Measurements from ENCODE around the gene STMN3. TPM values are rescaled to one million over a fixed set of nuclear protein-coding genes. Genes with fewer than 3 reads are reported as not detected.
"Not testable (repeated sequence)": the region's sequence is repeated elsewhere in the genome, so short reads cannot be mapped to it uniquely, and the experiment has no call there.

STMN3 gene
- total RNA-seq, 3 donors from 2014 or later, result 11.8 to 19.6 (median 17.7) TPM

DNA sequence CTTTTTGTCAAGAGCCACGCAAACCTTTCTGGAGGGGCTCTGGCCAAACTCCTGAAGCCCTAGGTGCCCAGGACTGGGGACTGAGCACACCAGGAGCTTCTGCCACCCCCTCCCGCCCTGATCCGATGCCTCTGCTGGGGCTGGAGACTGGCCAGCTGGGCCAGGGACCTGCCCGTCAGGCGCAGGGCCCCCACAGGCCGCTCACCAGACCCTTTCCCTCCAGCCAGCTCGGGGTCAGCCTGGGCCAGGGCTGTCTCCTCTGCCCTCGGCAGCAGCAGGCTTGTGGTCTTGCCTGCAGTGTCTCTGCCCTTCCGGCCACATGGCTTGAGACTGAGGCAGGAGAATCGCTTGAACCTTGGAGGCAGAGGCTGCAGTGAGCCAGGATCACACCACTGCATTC, 19.4 kb upstream of the STMN3 start:
- Histone ChIP-seq H3K36me3 (no peaks in the 10 kb centered on the region), H3K27me3 (no peaks in the 10 kb centered on the region), H3K27ac (no peak overlapping the region), H3K9me3 (no peaks in the 10 kb centered on the region), H3K4me1 (no peaks in the 10 kb centered on the region), H3K4me3 (no peak overlapping the region)
- TF ChIP-seq, protein P1, sequence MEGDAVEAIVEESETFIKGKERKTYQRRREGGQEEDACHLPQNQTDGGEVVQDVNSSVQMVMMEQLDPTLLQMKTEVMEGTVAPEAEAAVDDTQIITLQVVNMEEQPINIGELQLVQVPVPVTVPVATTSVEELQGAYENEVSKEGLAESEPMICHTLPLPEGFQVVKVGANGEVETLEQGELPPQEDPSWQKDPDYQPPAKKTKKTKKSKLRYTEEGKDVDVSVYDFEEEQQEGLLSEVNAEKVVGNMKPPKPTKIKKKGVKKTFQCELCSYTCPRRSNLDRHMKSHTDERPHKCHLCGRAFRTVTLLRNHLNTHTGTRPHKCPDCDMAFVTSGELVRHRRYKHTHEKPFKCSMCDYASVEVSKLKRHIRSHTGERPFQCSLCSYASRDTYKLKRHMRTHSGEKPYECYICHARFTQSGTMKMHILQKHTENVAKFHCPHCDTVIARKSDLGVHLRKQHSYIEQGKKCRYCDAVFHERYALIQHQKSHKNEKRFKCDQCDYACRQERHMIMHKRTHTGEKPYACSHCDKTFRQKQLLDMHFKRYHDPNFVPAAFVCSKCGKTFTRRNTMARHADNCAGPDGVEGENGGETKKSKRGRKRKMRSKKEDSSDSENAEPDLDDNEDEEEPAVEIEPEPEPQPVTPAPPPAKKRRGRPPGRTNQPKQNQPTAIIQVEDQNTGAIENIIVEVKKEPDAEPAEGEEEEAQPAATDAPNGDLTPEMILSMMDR (IDR thresholded peaks at IDR 0.05), result no peak
- TF ChIP-seq POLR2AphosphoS5 (IDR thresholded peaks at IDR 0.05) (no peak), POLR2A (IDR thresholded peaks at IDR 0.05) (no peak)
- intact Hi-C loops (cut with DNase I; ENCODE audit: low total_unique reads), result no loop called here
- no peak for DNase-seq (ENCODE audit: low spot score in 2 of 2)

DNA sequence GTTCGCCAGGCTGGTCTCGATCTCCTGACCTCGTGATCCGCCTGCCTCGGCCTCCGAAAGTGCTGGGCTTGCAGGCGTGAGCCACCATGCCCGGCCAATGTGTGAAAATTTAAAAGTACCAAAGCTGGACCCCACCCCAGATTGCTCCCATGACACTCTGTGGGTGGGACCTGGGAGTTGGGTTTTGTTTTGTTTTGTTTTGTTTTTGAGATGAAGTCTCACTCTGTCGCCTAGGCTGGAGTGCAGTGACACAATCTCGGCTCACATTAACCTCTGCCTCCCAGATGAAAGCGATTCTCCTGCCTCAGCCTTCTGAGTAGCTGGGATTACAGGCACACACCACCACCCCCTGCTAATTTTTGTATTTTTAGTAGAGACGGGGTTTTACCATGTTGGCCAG, 18.5 kb upstream of the STMN3 start:
- DNase-seq (ENCODE audit: low spot score in 2 of 2); intact Hi-C loops (cut with DNase I; ENCODE audit: low total_unique reads); H3K27ac ChIP-seq; H3K4me1 ChIP-seq; H3K9me3 ChIP-seq; H3K36me3 ChIP-seq; H3K27me3 ChIP-seq; H3K4me3 ChIP-seq: not testable (repeated sequence)

- Histone ChIP-seq H3K9me3 (no peaks in the 10 kb centered on the region), H3K27ac (no peak overlapping the region), H3K4me3 (no peak overlapping the region), H3K27me3 (no peaks in the 10 kb centered on the region), H3K4me1 (no peaks in the 10 kb centered on the region), H3K36me3 (no peaks in the 10 kb centered on the region)
- intact Hi-C loops (cut with DNase I; ENCODE audit: low total_unique reads), result no loop called here
- TF ChIP-seq, protein P1 (IDR thresholded peaks at IDR 0.05), result no peak
- TF ChIP-seq POLR2A (IDR thresholded peaks at IDR 0.05) (no peak), POLR2AphosphoS5 (IDR thresholded peaks at IDR 0.05) (no peak)
- no peak for DNase-seq (ENCODE audit: low spot score in 2 of 2)
Observed at GRCh38 chr20:63668351-63668750, 15.1 kb upstream of the STMN3 start.

DNA sequence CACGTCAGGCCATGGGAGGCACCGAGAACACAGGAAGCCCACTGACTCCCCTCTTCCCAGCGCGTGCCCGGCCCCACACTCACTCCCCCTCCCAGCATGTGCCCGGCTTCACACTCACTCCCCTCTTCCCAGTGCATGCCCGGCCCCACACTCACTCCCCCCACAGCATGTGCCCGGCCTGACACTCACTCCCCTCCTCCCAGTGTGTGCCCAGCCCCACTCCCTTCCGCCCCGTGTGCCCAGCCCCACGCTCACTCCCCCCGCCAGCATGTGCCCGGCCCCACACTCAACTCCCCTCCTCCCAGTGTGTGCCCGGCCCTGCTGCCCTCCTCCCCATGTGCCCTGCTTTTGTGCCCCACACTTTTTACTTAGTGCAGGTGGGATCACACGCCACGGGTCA, 14.6 kb upstream of the STMN3 start:
- intact Hi-C loops (cut with DNase I; ENCODE audit: low total_unique reads), result no loop called here

DNA sequence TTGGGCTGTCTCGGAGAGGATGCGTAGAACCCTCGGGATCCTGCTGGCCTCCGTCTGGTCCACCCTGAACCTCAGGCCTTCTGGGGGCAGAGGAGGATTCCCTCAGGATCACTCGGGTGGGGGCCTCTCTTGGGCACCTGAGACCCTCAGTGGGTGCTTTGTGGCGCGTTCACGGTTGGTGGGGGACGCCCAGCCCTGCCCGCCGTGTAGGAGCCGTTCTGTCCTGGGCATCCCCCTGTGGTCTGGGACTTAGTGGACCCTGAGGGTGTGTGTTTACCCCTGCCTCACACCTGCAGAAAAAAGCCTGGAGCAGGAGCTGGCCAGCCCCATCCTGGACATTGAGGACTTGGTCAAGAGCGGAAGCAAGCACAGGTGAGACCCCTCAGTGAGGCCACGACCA, 12.5 kb upstream of the STMN3 start:
- intact Hi-C loops (cut with DNase I; ENCODE audit: low total_unique reads), result no loop called here
- Histone ChIP-seq H3K27me3 (no peaks in the 10 kb centered on the region), H3K4me1 (no peaks in the 10 kb centered on the region), H3K27ac (no peak overlapping the region), H3K36me3 (no peaks in the 10 kb centered on the region), H3K4me3 (no peak overlapping the region), H3K9me3 (no peaks in the 10 kb centered on the region)
- TF ChIP-seq POLR2AphosphoS5 (IDR thresholded peaks at IDR 0.05) (no peak), POLR2A (IDR thresholded peaks at IDR 0.05) (no peak)
- TF ChIP-seq, protein P1 (IDR thresholded peaks at IDR 0.05), result no peak
- DNase-seq (ENCODE audit: low spot score in 2 of 2), result no peak

More for the DNA sequence above, 14.6 kb upstream of the STMN3 start:
- no peak for DNase-seq (ENCODE audit: low spot score in 2 of 2)
- H3K27ac ChIP-seq, result no peak overlapping the region
- H3K27me3 ChIP-seq, result no peaks in the 10 kb centered on the region
- H3K36me3 ChIP-seq, result no peaks in the 10 kb centered on the region
- H3K4me1 ChIP-seq, result no peaks in the 10 kb centered on the region
- H3K9me3 ChIP-seq, result no peaks in the 10 kb centered on the region
- no peak overlapping the region for H3K4me3 ChIP-seq
- no peak for TF ChIP-seq POLR2A (IDR thresholded peaks at IDR 0.05)
- TF ChIP-seq POLR2AphosphoS5 (IDR thresholded peaks at IDR 0.05), result no peak
- TF ChIP-seq, protein P1 (IDR thresholded peaks at IDR 0.05), result no peak

Measured in breast epithelium (tissue), 4 donors.